Fibroblast of pulmonary artery (primary cell): ENCODE data around the gene ZNHIT6.
A peak's percentile ranks its signal among the peaks of the same experiment; 100 is the strongest.

Experiments used
- DNase-seq: peaks from one replicate; pipeline ENCODE4 v3.0.0-alpha.2; 2010; ENCODE audit warnings: low read depth
- H3K4me3 ChIP-seq: replicated peaks from 2 replicates; pipeline ENCODE4 v1.5.1; 2011; ENCODE audit warnings: low read depth, mild to moderate bottlenecking, control low read depth, low read length, moderate library complexity
- TF ChIP-seq, protein P1 (sequence below): IDR thresholded peaks from 2 replicates; pipeline ENCODE4 v1.5.1; 2011; ENCODE audit warnings: mild to moderate bottlenecking, control low read depth, low read length, inconsistent platforms; ENCODE audit errors: missing control alignments

The ZNHIT6 gene

DNA sequence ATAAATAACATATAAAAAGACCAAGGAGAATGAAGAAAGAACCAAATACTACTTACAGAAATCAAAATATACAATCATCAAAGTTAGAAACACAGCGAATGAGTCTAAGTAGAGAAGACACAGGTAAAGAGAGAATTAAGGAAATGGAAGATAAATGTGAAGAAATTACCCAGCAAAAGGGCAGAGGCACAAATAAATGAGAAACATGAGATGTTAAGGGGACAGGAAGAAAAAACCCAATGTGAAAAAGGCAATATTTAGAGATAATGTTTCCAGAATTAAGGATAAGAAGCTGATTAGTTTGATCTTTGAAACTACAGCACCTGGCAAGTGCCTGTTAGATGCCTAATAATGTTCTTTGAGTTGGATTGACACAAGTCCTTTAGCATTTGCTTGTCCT, 86.8 kb downstream of the ZNHIT6 start:
- DNase-seq, result no peak
- H3K4me3 ChIP-seq, result no peak overlapping the region
- TF ChIP-seq, protein P1, sequence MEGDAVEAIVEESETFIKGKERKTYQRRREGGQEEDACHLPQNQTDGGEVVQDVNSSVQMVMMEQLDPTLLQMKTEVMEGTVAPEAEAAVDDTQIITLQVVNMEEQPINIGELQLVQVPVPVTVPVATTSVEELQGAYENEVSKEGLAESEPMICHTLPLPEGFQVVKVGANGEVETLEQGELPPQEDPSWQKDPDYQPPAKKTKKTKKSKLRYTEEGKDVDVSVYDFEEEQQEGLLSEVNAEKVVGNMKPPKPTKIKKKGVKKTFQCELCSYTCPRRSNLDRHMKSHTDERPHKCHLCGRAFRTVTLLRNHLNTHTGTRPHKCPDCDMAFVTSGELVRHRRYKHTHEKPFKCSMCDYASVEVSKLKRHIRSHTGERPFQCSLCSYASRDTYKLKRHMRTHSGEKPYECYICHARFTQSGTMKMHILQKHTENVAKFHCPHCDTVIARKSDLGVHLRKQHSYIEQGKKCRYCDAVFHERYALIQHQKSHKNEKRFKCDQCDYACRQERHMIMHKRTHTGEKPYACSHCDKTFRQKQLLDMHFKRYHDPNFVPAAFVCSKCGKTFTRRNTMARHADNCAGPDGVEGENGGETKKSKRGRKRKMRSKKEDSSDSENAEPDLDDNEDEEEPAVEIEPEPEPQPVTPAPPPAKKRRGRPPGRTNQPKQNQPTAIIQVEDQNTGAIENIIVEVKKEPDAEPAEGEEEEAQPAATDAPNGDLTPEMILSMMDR, result no peak

DNA sequence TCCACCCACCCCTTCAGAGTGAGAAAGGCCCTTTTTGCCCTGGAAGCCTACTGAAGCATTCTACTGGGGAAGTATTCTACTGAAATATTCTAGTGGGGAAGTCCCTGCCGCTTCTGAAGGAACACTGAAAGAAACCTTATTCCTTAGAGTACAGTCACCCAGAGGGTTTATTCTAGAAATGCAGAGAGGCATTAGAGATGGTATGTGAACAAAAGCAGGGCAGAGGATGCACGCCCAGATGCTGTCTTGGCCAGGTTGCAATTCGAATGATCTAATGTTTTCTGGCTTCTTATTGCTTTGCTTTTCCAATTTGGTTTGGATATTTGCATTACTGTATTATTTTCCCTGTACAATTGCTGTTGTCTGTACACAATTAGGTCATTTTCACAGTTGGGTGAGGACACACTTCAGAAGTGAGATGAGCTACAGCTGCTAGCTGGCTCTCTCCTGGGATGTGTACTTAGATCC, 90.6 kb downstream of the ZNHIT6 start:
- no peak overlapping the region for H3K4me3 ChIP-seq
- peak; percentile 34 for DNase-seq
- TF ChIP-seq, protein P1, result no peak

- TF ChIP-seq, protein P1, result no peak
- no peak for DNase-seq
- H3K4me3 ChIP-seq, result no peak overlapping the region
Observed at GRCh38 chr1:85616736-85617135, 91.5 kb downstream of the ZNHIT6 start.

GRCh38 chr1:85616364-85616705, 91.9 kb downstream of the ZNHIT6 start:
- H3K4me3 ChIP-seq, result no peak overlapping the region
- TF ChIP-seq, protein P1, result no peak

GRCh38 chr1:85615586-85616363, 92.5 kb downstream of the ZNHIT6 start:
- TF ChIP-seq, protein P1, result no peak
- no peak overlapping the region for H3K4me3 ChIP-seq
- DNase-seq, result peak; percentile 47

More at GRCh38 chr1:85616364-85616705, 91.9 kb downstream of the ZNHIT6 start:
- no peak for DNase-seq

GRCh38 chr1:85612704-85613361, 95.4 kb downstream of the ZNHIT6 start:
- DNase-seq, result peak; percentile 95
- H3K4me3 ChIP-seq, result no peak overlapping the region
- TF ChIP-seq, protein P1, result peak; percentile 69
